Dedifferentiated amniotic fluid mesenchymal stem cell (primary cell): Measurements from ENCODE around the gene STOML2.

Source experiments
- DNase-seq: peaks from one replicate; pipeline ENCODE4 v3.0.0-alpha.2; 2016; ENCODE audit errors: extremely low spot score

Gene STOML2

GRCh38 chr9:35107297-35108290 lies 4.7 kb upstream of the STOML2 start:
- DNase-seq, result no peak

GRCh38 chr9:35106343-35106730 lies 3.4 kb upstream of the STOML2 start:
- no peak for DNase-seq

- no peak for DNase-seq
Observed at GRCh38 chr9:35105571-35106342, 2.8 kb upstream of the STOML2 start.

- no peak for DNase-seq
Observed at GRCh38 chr9:35105126-35105525, 2.2 kb upstream of the STOML2 start.

GRCh38 chr9:35104586-35104985 lies 1.7 kb upstream of the STOML2 start:
- DNase-seq, result no peak

GRCh38 chr9:35103660-35104191 lies 795 bp upstream of the STOML2 start:
- no peak for DNase-seq

- DNase-seq, result no peak
Observed at GRCh38 chr9:35102465-35102768, 514 bp downstream of the STOML2 start.

- no peak for DNase-seq
Observed at GRCh38 chr9:35097573-35097972, 5.4 kb downstream of the STOML2 start.

- DNase-seq, result peak; percentile 76
Observed at GRCh38 chr9:35096035-35096849, 6.7 kb downstream of the STOML2 start, which contains the start of gene PIGO. Gene PIGO, minus strand, starts transcription at chr9:35096591. Its CDS starts 1,026 bp downstream, at chr9:35095565.

- no peak for DNase-seq
Observed at GRCh38 chr9:35091536-35091935, 11.4 kb downstream of the STOML2 start.

- no peak for DNase-seq
Observed at GRCh38 chr9:35089434-35089833, 13.5 kb downstream of the STOML2 start.

GRCh38 chr9:35085078-35085477 lies 17.9 kb downstream of the STOML2 start:
- no peak for DNase-seq

- DNase-seq, result peak; percentile 88
Observed at GRCh38 chr9:35079426-35080341, 23.2 kb downstream of the STOML2 start, which contains the start of gene FANCG. Gene FANCG, minus strand, starts transcription at chr9:35079942. Its CDS starts 418 bp downstream, at chr9:35079524.

GRCh38 chr9:35079041-35079425 lies 23.9 kb downstream of the STOML2 start:
- DNase-seq, result no peak

- no peak for DNase-seq
Observed at GRCh38 chr9:35078066-35078465, 24.9 kb downstream of the STOML2 start.

- no peak for DNase-seq
Observed at GRCh38 chr9:35076848-35077247, 26.1 kb downstream of the STOML2 start.

GRCh38 chr9:35075358-35075757 lies 27.6 kb downstream of the STOML2 start:
- no peak for DNase-seq

GRCh38 chr9:35074791-35075190 lies 28.1 kb downstream of the STOML2 start:
- no peak for DNase-seq

- no peak for DNase-seq
Observed at GRCh38 chr9:35074141-35074540, 28.8 kb downstream of the STOML2 start.

GRCh38 chr9:35073279-35073612 lies 29.7 kb downstream of the STOML2 start:
- DNase-seq, result no peak
